GM18505 (cell line): ENCODE data around the gene RPL37.
"Not testable (repeated sequence)": the region's sequence is repeated elsewhere in the genome, so short reads cannot be mapped to it uniquely, and the experiment has no call there.

ENCODE experiments used
- ATAC-seq: cut with Tn5 transposase; IDR thresholded peaks from one replicate; pipeline ENCODE4 v1.9.1; 2021; ENCODE audit not compliant: unreplicated experiment
- POLR2A ChIP-seq: IDR thresholded peaks from 4 replicates; pipeline ENCODE4 v1.6.1; 2011; ENCODE audit warnings: borderline replicate concordance; ENCODE audit not compliant: insufficient read depth, insufficient read length; ENCODE audit errors: extremely low read depth

Gene RPL37

GRCh38 chr5:40834849-40835787 lies at the start of gene RPL37:
Gene RPL37 (minus strand): TSS chr5:40835222. CDS start chr5:40835185, 37 bp downstream.
- TF ChIP-seq POLR2A, result peak; percentile 99
- ATAC-seq, result peak; percentile 99

GRCh38 chr5:40883051-40883450 lies 48.0 kb upstream of the RPL37 start:
- ATAC-seq, result not testable (repeated sequence)

GRCh38 chr5:40882291-40882690 lies 47.3 kb upstream of the RPL37 start:
- TF ChIP-seq POLR2A, result no peak
- ATAC-seq, result no peak

DNA sequence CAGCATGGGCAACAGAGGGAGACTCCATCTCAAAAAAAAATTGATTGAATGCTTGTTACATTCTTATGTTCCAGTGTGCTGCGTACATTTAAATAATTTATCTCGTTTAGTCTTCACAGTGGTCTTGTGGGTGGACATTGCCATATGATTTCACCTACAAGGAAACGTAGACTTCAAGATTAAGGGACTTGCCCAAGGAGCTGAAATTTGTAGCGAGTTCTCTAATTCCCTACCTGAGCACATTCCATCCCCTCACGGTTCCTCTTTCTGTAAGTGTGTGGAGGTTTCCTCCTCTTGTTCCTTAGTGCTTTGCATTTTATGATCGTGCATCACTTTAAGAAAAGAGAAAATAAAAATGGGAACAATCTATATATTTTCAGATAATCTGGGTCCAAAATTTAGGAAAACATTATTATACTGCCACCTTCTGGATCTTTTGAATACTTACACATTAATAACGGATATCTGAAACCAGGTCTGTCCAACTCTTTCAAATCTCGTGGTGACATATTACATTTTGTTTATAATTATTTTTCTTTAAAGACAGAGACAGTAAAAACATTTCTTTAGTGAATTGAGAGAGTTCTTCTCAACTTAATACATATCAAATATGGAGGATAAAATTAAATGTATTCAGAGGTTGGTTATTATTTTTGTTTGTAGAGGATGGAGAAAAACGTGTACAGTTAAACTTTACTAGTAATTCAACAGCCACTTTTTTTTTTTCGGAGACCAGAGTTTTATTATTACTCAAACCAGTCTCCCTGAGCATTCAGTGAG lies 44.3 kb upstream of the RPL37 start:
- no peak for ATAC-seq
- TF ChIP-seq POLR2A, result no peak

GRCh38 chr5:40877371-40877988 lies 42.5 kb upstream of the RPL37 start:
- no peak for ATAC-seq
- TF ChIP-seq POLR2A, result no peak

GRCh38 chr5:40875958-40876357 lies 40.9 kb upstream of the RPL37 start:
- no peak for TF ChIP-seq POLR2A
- ATAC-seq, result no peak

GRCh38 chr5:40873286-40873880 lies 38.4 kb upstream of the RPL37 start:
- TF ChIP-seq POLR2A, result no peak
- no peak for ATAC-seq

GRCh38 chr5:40872253-40872652 lies 37.2 kb upstream of the RPL37 start:
- ATAC-seq, result not testable (repeated sequence)

DNA sequence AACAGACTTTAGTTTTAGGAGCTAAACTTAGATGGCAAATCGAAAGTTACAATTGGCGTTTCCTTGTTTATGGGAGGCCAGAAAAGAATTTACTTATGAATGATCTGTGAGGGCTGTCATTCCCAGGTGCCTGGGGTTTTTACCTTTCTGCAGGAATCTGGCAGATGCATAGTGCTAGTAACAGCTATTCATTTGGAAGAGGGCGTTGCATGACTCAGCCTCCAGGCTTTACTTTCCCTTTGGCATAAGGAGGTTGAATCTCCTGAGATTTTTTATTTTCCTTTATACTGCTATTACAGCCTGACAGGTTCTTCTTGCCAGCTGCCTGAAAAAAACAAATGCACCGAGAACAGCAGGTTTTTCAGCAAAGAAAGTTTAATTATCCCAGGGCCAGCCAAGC lies 36.2 kb upstream of the RPL37 start:
- TF ChIP-seq POLR2A, result no peak
- ATAC-seq, result no peak

DNA sequence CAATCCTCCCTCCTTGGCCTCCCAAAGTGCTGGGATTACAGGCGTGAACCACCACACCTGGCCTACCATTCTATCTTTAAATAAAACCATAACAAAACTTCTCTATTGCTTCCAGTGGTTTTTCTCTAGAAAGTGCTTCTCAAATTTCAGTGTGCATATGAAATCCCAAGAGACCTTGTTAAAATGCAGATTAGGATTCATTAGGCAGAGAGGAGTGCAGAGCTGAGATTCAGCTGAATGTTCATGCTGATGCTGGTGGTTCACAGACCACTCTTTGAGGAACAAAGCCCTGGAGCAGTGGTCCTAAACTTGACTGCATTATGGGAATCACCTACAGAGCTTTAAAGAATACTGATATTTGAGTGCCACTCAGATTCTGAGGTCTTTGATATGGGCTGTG lies 34.4 kb upstream of the RPL37 start:
- no peak for ATAC-seq
- TF ChIP-seq POLR2A, result no peak

DNA sequence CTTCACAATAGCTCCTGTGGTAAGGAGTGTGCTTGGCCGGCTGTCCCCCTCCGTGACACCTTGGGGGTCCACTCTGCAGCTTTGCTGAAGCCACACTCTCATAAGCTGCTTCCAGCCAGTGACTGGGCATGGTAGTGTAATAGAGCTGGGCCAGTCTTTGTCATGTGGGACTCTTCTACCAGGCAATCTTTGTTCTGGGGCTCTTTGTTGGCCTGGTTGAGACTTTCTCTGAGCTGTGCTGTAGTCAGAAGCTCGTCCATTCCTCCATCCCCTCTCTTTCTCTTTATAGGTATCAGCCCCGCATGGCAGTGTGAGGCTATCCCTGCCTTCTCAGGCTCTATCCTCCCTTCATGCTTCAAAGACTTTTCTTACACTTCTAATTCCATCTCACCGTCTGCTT lies 31.8 kb upstream of the RPL37 start:
- ATAC-seq, result no peak
- TF ChIP-seq POLR2A, result no peak

DNA sequence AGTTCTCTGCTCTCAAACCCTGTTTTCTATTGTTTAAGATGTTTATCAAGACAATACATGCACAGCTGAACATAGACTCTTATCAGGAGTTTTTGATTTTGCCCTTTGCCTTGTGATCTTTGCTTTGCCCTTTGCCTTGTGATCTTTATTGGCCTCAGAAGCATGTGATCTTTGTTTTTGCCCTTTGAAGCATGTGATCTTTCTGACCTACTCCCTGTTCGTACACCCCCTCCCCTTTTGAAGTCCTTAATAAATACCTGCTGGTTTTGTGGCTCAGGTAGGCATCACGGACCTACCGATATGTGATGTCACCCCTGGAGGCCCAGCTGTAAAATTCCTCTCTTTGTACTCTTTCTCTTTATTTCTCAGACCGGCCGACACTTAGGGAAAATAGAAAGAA lies 30.0 kb upstream of the RPL37 start:
- not testable (repeated sequence) for ATAC-seq

- TF ChIP-seq POLR2A, result no peak
- ATAC-seq, result no peak
These were observed 25.7 kb upstream of the RPL37 start for GRCh38 chr5:40860711-40861110.
